Frontal cortex (tissue), 4 donors: Measurements from ENCODE around the gene EFHC2. TPM values are rescaled to one million over a fixed set of nuclear protein-coding genes. Genes with fewer than 3 reads are reported as not detected.

Source experiments
- DNase-seq, 2 donors: peaks; one replicate each; pipeline ENCODE4 v3.0.0; 2012; ENCODE audit warnings: low spot score in 2 of 2
- FAIRE-seq: peaks from 2 replicates; lab custom pipeline; 2012; peaks lifted over from hg19 to GRCh38; lab: Jason Lieb, UNC
- total RNA-seq: library from RNA; depleted of rRNA; stranded (reverse); fragments of >200 nt; gene quantifications from one replicate; pipeline ENCODE4 v1.2.3, GENCODE V29; 2014
- donor health status: control.
- donor health status: control.
- donor health status: control.

Gene EFHC2, protein sequence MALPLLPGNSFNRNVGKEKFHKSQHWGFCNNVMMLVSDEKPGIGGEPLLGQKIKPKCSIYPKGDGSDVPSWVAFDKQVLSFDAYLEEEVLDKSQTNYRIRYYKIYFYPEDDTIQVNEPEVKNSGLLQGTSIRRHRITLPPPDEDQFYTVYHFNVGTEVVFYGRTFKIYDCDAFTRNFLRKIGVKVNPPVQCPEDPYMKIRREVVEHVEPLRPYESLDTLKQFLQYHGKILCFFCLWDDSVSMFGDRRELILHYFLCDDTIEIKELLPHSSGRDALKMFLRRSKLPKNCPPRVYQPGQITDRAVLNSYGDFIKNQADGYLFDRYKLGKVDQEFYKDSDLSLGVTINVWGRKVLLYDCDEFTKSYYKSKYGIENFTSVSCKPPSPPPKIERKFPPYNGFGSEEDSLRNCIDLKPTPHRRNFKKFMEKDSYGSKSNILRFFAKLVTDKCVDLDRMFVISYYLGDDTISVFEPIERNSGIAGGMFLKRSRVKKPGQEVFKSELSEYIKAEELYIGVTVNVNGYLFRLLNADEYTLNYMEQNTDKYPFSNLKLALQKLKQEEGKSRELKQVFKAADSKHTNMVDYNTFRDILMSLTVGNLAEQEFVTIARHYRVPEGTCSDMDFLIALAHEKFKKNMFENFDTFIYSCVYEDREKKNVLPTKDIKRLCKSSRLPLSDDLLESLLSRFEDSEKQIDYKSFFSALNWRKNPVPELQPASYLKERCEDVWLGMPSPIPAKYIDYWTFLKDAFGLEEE
- 2.0 TPM for total RNA-seq

DNA sequence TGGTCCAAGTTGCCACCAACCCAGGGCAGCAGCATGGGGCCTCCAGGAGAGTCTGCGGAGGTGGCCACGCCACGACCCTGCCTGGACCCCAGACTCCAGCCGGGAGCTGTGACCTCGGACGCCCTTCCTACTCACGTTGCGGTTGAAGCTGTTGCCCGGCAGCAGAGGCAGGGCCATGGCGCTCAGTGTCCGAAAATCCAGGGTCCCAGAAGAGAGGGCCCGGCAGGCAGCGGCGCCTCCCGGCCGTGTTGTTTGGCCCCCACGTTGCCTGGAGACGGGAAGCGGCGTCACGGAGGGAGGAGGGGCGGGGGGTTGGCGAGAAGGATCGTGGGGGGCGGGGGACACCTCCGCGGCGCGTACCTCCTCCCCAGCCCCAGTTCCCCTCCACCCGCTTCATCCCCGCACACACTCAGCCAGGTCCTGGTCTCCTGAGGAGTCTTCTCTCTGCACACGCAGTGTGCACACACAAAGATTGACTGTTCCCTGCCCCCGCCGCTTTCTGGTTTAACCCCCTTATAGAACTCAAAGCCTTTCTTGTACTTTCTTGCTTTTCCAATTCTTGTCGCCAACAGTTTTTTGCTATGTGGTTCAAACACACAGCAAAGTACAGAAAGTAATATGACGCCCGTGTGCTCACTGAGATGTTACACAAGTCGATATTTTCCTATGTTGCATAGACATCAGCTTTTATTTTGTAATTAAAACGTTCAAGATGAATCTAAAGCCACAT, at the start of gene EFHC2:
Gene EFHC2, minus strand, starts transcription at position 261 of the 730 bp plus-strand sequence. Its CDS starts 84 bp downstream, at position 177.
- DNase-seq (peak in 1 of 2 donors; percentile 24), FAIRE-seq (no peak)

DNA sequence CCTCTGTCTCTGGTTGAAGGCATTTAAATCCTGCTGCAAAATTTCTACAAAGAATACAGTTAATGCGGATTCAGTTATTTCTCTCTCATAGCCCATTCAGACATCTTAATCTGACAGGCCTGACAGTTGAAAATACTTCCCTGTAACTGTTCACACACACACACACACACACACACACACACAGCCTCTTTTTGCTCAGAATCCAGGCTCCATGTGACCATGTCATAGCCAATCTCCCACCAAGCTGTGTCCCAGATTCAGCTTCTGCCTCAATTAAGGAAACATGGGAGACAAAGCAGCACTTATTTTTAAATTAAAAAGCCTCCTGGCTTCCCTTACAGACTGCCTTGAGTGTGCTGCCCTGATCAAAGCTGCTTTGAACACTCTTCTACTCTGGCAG, 49.3 kb upstream of the EFHC2 start:
- FAIRE-seq: no peak
- peak in 1 of 2 donors; percentile 1 for DNase-seq

DNA sequence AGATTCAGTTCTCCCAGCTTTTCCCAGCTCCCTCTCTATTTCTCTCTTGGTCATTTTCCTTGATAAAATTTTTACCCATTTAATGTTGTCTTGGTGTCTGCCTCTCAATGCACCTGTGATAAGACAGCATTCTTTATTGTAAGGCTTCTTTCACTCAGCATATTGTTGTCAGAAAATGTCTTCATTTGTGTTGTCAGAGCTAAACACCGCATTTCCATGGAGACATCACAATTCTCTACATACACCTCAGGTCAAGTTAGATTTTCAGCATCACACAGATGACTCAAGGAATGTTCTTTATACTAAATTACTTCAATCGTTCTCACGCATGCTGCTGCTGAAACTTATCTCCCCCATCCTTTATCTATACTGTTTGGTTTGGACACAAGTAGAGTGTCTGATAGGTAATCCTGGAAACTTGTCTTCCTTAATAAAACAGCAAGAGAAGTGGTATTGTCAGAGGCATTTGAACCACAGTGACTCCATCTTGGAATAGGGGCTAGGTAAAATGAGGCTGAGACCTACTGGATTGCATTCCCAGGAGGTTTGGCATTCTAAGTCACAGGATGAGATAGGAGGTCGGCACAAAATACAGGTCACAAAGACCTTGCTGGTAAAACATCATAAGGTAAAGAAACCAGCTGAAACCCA, 41.3 kb upstream of the EFHC2 start:
- FAIRE-seq: no peak

DNA sequence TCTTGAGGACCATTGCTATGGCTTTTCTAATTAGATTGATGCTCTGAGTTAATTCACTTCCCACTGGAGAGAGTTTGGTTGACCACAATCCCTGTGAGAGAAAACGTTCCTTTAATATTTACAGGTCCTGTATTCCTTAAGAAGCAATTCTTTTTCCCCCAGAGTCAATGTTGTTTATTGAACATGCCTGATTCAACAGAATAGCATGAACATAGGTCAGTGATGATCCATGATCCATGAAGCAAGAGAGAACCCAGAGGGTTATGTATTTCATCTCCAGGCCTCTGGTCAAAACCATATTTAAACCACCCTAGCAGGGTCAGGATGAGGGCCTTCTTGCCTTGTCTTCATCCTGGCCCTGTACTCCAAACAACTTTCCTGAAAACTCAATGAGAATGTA, 39.4 kb upstream of the EFHC2 start:
- FAIRE-seq: no peak
- DNase-seq: no peak

More for the DNA sequence above, 41.3 kb upstream of the EFHC2 start:
- no peak for DNase-seq

DNA sequence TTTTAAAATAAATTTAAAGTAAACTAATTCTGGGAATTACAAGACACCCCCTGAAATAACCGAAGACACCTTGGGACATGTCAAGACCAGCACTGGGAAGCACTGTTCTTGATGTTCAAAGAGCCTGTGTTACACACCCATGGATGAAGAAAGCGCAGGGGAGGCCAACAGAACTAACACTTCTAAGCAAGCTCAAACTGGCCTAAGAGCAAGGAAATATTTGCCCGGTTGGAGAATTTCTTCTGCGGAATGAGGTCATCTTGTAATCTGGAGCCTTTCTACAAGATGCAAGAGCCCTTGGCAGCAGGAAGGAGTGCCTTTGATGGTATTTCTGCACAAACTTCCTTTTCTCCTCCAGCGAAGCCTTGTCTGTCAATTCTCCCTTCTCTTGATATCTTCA, 9.3 kb upstream of the EFHC2 start:
- no peak for FAIRE-seq
- DNase-seq: no peak

DNA sequence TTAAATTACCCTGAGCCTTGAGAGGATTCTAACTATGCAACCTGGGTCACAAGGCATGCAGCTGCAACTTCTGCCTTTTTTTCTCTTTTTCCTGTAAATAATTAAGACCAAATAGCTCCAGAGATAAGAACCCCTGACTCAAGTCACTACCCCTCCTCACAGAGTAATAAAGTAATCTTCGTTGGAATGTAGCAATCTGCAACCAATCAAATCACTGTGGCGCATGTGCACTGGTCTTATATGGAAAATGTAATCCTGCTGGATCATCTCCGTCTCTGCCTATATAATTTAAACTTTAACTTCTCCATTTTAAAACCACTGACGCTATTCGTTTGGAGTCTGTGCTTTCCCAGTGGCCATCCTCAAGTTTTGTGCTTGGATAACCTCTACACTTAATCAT, 6.1 kb upstream of the EFHC2 start:
- FAIRE-seq (no peak), DNase-seq (no peak)

DNA sequence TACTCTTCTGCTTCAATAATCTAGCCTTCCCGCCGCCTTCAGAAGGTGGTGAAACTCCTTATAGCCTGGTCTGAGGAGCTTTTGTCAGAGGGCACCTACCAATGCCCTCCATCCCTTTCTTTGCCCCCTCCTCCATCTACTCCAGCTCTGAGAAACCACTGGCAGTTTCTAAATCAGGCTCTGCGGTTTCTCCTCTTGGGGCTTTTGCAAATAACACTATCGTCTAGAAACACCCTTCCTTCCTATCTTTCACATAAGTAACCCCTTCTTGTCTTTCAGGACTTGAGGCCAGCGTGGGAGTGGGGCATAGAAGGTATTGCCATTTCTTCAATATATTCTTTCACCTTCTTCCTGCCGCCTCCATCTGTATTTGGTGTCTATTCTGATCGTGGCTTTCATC, 1.2 kb upstream of the EFHC2 start:
- FAIRE-seq (no peak), DNase-seq (no peak)

DNA sequence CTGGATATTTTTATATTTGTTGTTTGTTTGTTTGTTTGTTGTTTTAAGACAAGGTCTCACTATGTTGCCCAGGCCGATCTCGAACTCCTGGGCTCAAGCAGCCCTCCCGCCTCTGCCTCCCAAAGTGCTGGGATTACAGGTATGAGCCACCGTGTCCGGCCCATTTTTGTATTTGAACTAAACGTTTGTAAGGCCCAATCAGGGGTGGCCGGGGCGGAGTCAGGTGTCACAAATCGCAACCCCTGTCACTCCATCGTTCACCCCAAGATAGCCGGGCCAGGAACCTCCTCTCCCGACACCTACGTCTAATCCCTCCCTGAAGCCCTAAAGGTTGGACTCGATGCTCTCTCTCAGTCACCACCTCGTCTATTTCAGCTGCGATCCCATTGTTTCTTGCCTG, 722 bp upstream of the EFHC2 start:
- no peak for DNase-seq
- FAIRE-seq: no peak

DNA sequence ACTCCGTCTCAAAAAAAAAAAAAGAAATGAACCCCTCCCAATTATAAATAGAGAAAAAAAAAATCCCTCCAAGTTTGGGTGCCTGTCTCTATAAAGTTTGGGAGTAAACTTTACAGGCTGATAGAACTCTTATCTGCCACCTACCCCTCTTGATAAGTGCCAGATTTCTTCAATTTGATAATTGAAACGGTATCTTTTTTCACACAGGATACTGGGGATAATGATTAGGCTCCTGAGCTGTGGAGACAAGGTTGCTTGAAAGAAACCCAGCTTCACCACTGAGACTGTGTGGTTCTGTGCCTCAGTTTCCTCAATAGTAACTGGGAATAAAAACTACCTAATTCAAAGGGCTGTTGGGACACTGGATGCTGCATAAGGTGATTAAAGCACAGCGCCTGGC, 606 bp downstream of the EFHC2 start:
- no peak for DNase-seq
- no peak for FAIRE-seq

DNA sequence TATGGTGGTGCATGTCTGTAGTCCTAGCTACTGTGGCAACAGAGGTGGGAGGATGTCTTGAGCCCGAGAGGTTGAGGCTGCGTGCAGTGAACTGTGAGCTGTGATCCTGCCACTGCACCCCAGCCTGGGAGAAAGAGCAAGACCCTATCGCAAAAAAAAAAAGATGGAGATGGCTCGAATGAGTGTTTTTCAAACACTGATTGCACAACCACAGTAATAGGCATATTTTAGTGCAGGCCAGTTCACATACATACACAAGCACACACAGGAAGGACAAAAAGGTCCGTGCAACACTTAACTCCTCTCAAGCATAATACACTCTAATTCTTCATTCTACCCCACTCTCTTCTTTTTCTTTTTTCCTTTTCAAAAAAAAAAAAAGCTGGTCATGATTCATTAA, 5.1 kb downstream of the EFHC2 start:
- no peak for FAIRE-seq

DNA sequence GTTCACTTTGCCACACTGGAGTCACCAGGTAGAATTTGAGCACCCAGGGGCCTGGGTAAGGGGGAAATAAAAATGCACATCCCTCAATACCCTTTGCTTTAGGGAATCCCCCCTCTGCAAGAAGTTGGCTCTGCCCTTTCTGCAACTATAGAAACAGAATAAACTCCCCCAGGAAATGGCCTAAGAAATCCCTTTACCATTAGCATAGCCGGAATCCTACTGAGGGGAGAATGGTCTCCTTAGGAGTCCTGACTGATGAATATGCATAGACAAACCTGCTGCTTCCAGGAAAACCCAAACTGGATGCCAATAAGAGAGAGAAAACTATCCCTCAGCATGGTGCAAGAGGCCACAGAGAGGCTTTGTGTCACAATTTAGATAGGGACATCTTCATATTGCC, 11.0 kb downstream of the EFHC2 start:
- no peak for FAIRE-seq
- no peak for DNase-seq

More for the DNA sequence above, 5.1 kb downstream of the EFHC2 start:
- DNase-seq: no peak

DNA sequence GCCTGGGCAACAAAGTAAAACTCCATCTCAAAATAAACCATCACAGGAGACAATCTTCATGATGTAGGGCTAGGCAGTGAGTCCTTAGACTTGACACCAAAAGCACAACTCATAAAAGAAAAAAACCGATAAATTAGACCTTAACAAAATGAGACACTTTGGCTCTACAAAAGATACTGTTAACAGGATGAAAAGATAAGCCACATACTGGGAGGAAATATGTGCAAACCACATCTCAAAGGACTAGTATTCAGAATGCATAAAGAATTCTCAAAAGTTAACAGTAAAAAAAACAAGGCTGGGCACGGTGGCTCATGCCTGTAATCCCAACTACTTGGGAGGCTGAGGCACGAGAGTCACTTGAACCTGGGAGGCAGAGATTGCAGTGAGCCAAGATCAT, 13.2 kb downstream of the EFHC2 start:
- DNase-seq (no peak), FAIRE-seq (no peak)

DNA sequence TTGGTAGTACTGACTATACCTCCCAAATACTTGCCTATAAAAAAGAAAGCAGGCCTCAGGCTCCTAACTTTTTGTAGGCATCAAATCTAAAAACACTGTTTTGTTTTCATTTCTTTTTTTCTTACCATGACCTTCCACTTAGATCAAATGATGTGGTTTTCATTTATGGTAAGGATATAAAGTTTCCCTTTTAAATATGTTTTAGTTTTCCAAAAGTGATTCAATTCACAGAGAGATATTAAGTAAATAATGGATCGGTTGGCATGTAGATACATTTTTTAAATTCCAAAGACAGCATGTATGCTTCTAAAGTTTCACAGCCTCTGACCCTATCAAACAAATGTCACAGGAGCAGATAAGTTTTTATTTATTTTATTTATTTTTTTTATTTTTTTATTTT, 23.9 kb downstream of the EFHC2 start:
- FAIRE-seq: no peak

DNA sequence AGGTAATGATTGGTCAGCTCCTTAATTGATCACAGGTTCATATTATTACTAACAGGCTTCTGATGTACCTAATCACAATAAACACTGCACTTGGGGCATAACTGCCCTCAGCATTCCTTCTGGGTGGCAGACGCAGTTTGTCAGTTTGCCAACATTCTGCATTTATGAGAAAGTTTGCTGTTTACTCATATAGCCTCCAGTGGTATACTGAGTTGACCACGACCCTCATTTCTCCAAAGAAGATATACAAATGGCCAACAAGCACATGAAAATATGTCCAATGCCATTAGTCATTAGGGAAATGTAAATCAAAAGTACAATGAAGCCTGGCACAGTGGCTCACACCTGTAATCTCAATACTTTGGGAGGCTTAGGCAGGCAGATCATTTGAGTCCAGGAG, 26.3 kb downstream of the EFHC2 start:
- FAIRE-seq: no peak
- DNase-seq: no peak

More for the DNA sequence above, 23.9 kb downstream of the EFHC2 start:
- no peak for DNase-seq

DNA sequence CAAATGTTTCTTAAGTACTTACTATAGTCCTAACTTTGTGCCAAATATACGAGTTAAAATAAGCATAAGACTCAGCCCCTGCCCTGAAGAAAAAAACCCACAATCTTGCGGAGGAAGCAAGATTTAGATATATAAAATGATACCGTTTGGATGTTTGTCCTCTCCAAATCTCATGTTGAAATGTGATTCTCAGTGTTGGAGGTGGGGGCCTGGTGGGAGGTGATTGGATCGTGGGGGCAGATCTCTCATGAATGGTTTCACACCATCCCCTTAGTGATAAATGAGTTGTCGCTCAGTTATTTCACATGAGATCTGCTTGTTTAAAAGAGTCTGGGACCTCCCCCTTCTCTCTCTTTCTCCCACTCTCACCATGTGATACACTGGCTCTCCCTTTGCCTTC, 28.7 kb downstream of the EFHC2 start:
- no peak for DNase-seq
- FAIRE-seq: no peak

DNA sequence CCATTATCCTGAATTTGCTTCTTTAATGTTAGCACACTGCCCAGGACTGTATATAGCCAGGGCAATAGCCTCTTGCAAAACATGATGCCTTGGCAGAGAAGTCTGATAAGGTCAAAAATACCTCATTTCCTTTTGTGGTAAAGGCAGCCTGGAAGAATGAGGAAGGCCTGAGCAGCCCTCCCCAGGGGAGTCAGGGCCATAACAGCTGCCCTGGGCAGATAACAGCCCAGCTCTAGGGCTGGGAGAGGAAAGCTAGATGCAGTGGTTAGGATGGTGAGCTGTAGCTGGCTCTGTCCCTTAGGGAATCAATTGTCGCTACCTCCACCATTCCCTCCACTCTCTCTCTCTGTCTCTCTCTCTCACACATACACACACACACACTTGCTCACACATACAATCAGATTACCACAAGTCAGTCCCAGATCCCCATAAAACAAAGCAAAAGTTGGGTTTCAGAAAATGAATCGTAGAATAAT, 29.2 kb downstream of the EFHC2 start:
- DNase-seq (no peak), FAIRE-seq (no peak)

DNA sequence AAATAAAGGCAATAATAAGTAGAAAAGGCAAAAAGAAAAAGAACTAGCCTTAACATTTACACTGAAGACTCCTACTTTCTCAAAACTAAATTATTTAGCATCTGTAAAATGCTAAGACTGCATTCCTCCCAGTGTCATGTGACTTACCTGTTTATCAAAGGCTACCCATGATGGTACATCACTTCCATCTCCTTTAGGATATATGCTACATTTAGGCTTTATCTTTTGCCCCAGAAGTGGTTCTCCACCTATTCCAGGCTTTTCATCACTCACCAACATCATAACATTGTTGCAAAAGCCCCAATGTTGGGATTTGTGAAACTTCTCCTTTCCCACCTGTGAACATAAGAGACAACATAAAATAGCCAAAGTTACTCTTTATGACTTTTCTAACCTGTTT, 31.1 kb downstream of the EFHC2 start:
- no peak for FAIRE-seq

DNA sequence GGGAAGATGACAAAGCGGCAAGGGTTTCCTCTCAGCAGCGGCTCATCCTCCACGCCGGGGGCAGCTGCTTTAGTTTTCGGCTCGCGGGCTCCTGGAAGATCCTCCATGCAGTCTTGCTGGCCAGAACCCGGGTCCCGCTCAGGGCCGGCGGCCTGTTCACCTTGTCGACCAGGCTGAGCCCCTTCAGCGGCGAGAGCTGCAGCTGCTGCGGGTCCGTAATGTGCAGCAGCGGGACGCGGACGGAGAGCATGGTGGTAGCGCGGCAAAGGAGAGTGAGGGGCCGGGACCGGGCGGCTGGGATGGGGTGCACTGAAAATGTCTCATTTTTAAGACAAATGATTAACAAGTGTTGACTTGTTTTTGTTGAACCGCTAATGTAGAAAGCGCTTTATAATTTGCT, 33.2 kb downstream of the EFHC2 start:
- no peak for FAIRE-seq
- DNase-seq: no peak

More for the DNA sequence above, 31.1 kb downstream of the EFHC2 start:
- DNase-seq: no peak

DNA sequence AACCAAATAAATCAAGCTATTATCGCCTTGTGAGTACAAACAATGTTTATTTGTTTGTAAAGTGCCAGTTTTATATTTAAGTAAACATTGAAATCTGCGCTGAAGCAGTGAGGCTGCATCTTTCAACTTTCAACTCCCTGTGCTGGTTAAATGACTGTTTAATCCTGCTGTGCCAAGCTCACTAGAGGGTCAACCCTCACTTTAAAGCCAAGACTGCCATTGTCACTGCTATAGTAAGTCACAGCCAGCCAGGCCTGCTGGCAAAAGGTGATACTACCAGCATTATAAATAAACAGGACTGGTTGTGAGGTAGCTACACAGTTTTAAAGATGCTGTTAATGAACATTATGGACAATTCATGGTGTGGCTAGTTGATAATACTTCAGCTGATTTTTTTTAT, 34.6 kb downstream of the EFHC2 start:
- FAIRE-seq (no peak), DNase-seq (no peak)

DNA sequence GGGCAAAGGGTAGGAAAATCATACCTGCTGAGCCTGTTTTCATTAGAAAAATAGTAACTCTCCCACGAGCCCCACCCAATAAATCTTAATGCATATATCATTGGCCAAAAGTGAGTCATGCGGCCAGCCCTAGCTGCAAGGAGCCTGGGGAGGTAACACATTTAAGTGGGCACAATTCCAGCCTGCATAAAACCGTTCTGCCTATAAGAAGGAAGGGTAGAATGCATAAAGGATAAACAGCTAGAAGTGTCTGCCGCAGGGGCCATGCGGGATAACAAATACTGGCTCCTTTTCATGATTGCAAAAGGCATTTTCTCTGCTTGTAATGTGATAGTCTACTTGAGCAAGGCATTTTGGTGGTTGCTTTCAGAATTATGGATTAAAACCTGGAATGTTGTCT, 37.1 kb downstream of the EFHC2 start:
- FAIRE-seq (no peak), DNase-seq (no peak)
